RWPE2 (cell line): ENCODE measurements around the gene FAM3B.

Experiments
- ATAC-seq: fragments of 200-7000 bp; cut with Tn5 transposase; 3 replicates; pipeline ENCODE4 v1.9.1; 2021; ENCODE audit warnings: low read depth
- DNase-seq: peaks from one replicate; pipeline ENCODE4 v3.0.0-alpha.2; 2020; ENCODE audit warnings: low spot score
- H3K27ac ChIP-seq: fragments of 450-650 bp; 2 replicates; pipeline ENCODE4 v1.5.1; 2017; ENCODE audit warnings: mild to moderate bottlenecking; ENCODE audit not compliant: poor library complexity, severe bottlenecking
- H3K27me3 ChIP-seq: fragments of 250-450 bp; sonication (Bioruptor Pico); 2 replicates; pipeline ENCODE4 v1.5.1; 2021; ENCODE audit warnings: mild to moderate bottlenecking, moderate library complexity; ENCODE audit not compliant: insufficient read depth, poor library complexity, severe bottlenecking
- H3K36me3 ChIP-seq: fragments of 250-450 bp; sonication (Bioruptor Pico); 2 replicates; pipeline ENCODE4 v1.5.1; 2020; ENCODE audit warnings: low read depth, mild to moderate bottlenecking, moderate library complexity
- H3K4me1 ChIP-seq: fragments of 250-450 bp; sonication (Bioruptor Pico); 2 replicates; pipeline ENCODE4 v1.5.1; 2021; ENCODE audit warnings: mild to moderate bottlenecking, moderate library complexity; ENCODE audit not compliant: insufficient read depth, poor library complexity, severe bottlenecking
- H3K4me3 ChIP-seq: fragments of 250-450 bp; sonication (Bioruptor Pico); 2 replicates; pipeline ENCODE4 v1.5.1; 2021; ENCODE audit warnings: mild to moderate bottlenecking, moderate library complexity; ENCODE audit not compliant: severe bottlenecking
- H3K9me3 ChIP-seq: fragments of 250-450 bp; sonication (Bioruptor Pico); 2 replicates; pipeline ENCODE4 v1.5.1; 2021; ENCODE audit warnings: mild to moderate bottlenecking, moderate library complexity; ENCODE audit not compliant: severe bottlenecking
- CTCF ChIP-seq: fragments of 450-650 bp; IDR thresholded peaks from one replicate; pipeline ENCODE4 v1.5.1; 2017; ENCODE audit warnings: mild to moderate bottlenecking, moderate library complexity; ENCODE audit not compliant: poor library complexity, severe bottlenecking

The FAM3B gene

GRCh38 chr21:41290106-41290799 lies 26.3 kb upstream of the FAM3B start:
- ATAC-seq (no peak), DNase-seq (no peak)
- no peak for TF ChIP-seq CTCF
- Histone ChIP-seq H3K4me3 (no peak overlapping the region), H3K27ac (no peak overlapping the region), H3K4me1 (no peaks in the 10 kb centered on the region), H3K27me3 (peaks cover 3% of the 10 kb centered on the region), H3K9me3 (no peaks in the 10 kb centered on the region), H3K36me3 (no peaks in the 10 kb centered on the region)

GRCh38 chr21:41294548-41295231 lies 21.9 kb upstream of the FAM3B start:
- no peak overlapping the region for H3K27ac ChIP-seq
- no peaks in the 10 kb centered on the region for H3K9me3 ChIP-seq
- no peak for ATAC-seq
- no peak for DNase-seq
- H3K27me3 ChIP-seq: no peaks in the 10 kb centered on the region
- no peaks in the 10 kb centered on the region for H3K36me3 ChIP-seq
- TF ChIP-seq CTCF: no peak
- H3K4me3 ChIP-seq: no peak overlapping the region
- no peaks in the 10 kb centered on the region for H3K4me1 ChIP-seq

GRCh38 chr21:41295721-41296254 lies 20.8 kb upstream of the FAM3B start:
- no peak for TF ChIP-seq CTCF
- DNase-seq (no peak), ATAC-seq (no peak)
- Histone ChIP-seq H3K27me3 (no peaks in the 10 kb centered on the region), H3K9me3 (no peaks in the 10 kb centered on the region), H3K4me3 (no peak overlapping the region), H3K36me3 (no peaks in the 10 kb centered on the region), H3K27ac (no peak overlapping the region), H3K4me1 (no peaks in the 10 kb centered on the region)

- Histone ChIP-seq H3K27me3 (no peaks in the 10 kb centered on the region), H3K4me3 (no peak overlapping the region), H3K4me1 (no peaks in the 10 kb centered on the region), H3K36me3 (no peaks in the 10 kb centered on the region), H3K27ac (no peak overlapping the region), H3K9me3 (no peaks in the 10 kb centered on the region)
- DNase-seq (no peak), ATAC-seq (no peak)
- no peak for TF ChIP-seq CTCF
Observed at GRCh38 chr21:41302976-41303375, 13.6 kb upstream of the FAM3B start.
